ENCODE data around the gene VWA5A. TPM values are rescaled to one million over a fixed set of nuclear protein-coding genes. Genes with fewer than 3 reads are reported as not detected.

VWA5A gene
- total and polyA plus RNA-seq, 9 of the 15 experiments (the other 6 are each of a cell fraction or from before 2014, with no cell fraction given) = 4.6 to 19.7 (median 6.9) TPM

GRCh38 chr11:124079631-124080326 lies 35.5 kb upstream of the VWA5A start (continued):
- TF ChIP-seq ZFP36 (IDR thresholded peaks at IDR 0.05; ENCODE audit: low read depth, low read length, partially characterized antibody) (peak; percentile 12), POLR3G (IDR thresholded peaks at IDR 0.05; ENCODE audit: extremely low read depth, insufficient read length, insufficient replicate concordance) (no peak), DACH1 (IDR thresholded peaks at IDR 0.05; ENCODE audit: partially characterized antibody) (peak; percentile 98), BHLHE40 (IDR thresholded peaks at IDR 0.05; ENCODE audit: low read length) (peak; percentile 66; the same call in 1 of the 2 replicates), TEAD1 (CRISPR knock-in tag; IDR thresholded peaks at IDR 0.05) (peak; percentile 28 to 33; a peak in 2 of 4 replicates), RNF219 (CRISPR knock-in tag; IDR thresholded peaks at IDR 0.05) (no peak), NBN (IDR thresholded peaks at IDR 0.05; ENCODE audit: low read depth) (peak; percentile 83), MGA (IDR thresholded peaks at IDR 0.05) (peak; percentile 45; the same call in 1 of the 2 replicates), MAZ (CRISPR knock-in tag; conservative IDR thresholded peaks at IDR 0.05 in 1 of 2, IDR thresholded peaks at IDR 0.05 in 1 of 2) (peak in 1 of 2 experiments; percentile 40; a peak in 1 of 4 replicates), TARDBP (IDR thresholded peaks at IDR 0.05) (peak; percentile 59; the same call in 1 of the 2 replicates), NFRKB (IDR thresholded peaks at IDR 0.05; ENCODE audit: low read depth) (peak; percentile 64; the same call in 1 of the 2 replicates)

Measured in K562 (cell line).